ENCODE results near the gene ACOX3.

The ACOX3 gene

GRCh38 chr4:8372506-8372905, 68.0 kb downstream of the ACOX3 start:
- no peak for DNase-seq

GRCh38 chr4:8371596-8371995, 68.9 kb downstream of the ACOX3 start:
- no peak for DNase-seq

- DNase-seq = peak; percentile 41
These were observed 69.5 kb downstream of the ACOX3 start for GRCh38 chr4:8370835-8371595.

- DNase-seq = no peak
These were observed 70.3 kb downstream of the ACOX3 start for GRCh38 chr4:8370106-8370787.

DNA sequence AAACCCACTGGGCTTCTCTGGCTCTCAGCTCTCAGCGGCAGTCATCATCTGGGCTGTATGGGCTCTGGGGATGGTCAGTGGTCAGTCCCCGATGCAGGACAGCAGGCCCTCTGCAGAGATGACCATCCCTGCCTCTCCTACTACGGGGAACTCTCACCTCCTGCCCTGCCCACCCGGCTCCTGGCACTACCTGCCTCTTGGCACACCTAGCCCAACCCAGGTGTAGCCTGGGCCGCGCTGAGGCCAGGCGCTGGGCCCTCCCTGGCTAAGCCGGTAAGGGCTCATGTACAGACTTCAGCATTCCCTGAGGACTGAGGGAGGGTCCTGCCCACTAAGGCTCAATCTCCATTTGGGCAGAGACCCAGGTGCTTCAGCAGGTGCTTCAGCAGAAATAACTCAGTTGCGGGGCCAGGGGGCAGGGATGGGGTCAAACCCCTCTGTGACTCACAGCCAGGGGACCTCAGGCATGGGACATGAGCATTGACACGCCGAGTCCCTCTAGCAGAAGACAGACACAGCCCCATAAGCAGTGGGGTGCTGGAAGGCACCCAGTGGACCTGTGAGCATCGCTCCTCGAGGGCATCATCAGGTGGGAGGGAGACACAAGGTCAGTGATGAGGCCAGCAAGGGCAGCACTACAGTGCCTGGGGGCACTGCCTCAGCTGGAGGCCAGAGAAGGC, 71.0 kb downstream of the ACOX3 start:
- no peak for DNase-seq

- no peak for DNase-seq
These were observed 71.5 kb downstream of the ACOX3 start for GRCh38 chr4:8368998-8369397.

GRCh38 chr4:8368061-8368481, 72.5 kb downstream of the ACOX3 start:
- no peak for DNase-seq

DNA sequence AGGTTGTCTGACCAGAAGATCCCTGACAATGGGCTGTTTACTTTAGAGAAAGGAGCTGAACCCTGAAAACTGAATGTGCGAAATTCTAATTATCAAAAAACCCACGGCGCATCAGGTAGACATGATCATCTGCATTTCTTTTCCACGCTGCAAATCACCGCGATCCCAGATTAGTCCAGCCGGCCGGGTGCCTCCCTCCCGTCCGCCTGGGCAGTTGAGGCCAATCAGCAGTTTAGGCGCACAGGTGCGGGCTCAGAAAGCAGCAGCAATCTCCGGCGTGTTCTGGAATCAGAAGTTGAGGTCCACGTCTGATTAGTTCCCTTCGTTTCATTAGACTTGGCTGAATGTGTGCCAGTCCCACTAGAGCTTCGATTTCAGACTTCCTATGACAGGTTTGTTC, 73.9 kb downstream of the ACOX3 start:
- DNase-seq = no peak

DNA sequence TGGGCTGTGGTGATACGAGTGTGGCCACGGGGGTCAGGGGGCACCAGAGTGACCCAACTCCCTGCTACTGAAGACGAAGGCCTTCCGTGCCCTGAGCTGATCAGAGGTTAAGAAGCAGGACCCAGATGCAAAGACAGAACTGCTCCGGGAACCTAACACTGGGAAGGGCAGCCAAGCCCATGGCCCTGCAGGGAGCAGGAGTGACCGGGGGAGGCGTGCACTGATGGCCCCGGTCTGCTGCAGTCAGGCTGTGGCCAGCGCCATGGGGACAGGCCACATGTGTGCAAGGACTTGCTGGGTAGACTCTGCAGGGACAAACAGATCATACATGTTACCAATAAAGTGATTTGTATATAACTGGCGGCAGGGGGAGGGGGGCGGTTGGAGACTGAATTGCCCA, 74.6 kb downstream of the ACOX3 start:
- no peak for DNase-seq

- DNase-seq = no peak
These were observed 75.2 kb downstream of the ACOX3 start for GRCh38 chr4:8365353-8365752.

DNA sequence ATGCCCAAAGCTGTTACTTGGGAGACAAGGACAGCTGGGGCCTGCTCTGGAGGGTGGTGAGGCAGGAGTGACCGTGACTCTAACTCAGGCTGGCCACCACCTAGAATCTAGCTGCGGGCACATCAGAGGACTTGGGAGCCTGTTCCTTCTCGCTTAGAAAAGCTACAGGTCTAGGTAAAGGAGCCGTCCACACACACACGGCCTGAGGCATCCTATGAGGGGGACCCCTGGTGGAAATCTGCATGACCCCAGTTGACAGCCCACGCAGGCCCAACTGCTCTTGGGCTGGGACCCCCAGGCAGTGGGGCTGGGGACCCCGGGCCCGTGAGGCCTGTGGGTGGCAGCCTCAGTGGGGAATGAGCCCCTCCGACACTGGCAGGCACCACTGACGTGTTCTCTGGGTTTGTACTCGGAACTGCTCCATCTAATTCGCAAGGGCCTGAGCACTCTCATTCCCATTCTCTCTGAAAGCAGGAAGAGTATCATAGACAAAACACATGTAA, 75.6 kb downstream of the ACOX3 start:
- no peak for DNase-seq

- no peak for DNase-seq
These were observed 76.4 kb downstream of the ACOX3 start for GRCh38 chr4:8364141-8364540.

DNA sequence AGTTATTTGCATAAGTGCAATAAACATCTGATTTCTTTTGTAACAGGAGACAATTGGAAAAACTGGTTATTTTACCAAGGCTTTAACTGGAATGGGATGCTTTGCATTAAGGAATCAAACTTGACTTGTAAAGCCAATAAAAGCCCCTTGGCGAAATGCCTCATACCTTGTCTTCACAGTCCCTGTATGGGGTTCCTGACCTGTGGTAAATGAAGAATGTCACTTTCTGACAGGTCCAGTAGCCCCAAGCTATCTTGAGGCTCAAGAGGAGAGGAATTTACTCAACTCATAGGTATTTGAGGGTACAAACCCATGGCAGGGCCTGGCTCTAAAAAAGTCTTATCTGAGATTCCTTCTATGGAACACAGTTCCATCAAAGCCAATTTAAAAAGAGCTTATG, 78.0 kb downstream of the ACOX3 start:
- DNase-seq = no peak

GRCh38 chr4:8359193-8359592, 81.3 kb downstream of the ACOX3 start:
- no peak for DNase-seq

GRCh38 chr4:8356856-8357255, 83.7 kb downstream of the ACOX3 start:
- no peak for DNase-seq

DNA sequence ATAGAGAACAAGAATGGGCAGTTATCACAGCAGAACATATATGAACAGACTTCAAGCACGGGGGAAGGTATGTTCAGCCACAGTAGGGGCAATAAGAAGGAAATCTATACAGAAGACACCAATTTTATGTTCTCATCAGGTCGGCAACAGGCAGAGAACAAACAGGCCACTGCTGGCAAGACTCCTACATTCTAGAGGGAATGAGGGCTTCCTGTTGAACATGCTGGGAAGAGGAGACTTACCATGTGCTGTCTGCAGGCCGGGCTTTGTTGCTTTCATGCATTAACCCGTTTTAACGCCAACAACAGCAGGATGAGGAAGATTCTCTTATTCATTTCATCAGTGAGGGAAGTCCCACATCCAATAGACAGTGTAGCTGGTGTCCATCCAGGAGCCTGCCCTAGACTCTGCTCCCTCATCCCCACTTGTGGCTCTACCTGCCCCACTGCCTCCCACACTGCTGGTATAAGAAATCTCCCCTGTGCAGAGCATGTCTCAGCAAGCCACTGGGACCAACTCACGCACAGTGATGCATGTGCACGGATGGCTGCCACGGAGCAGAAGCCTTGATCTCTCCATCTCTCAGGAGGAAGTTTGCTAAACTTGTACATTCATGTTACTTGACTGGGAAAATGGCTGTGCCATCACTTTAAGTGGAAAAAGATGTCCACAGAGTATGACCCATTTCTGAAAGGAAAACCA, 84.5 kb downstream of the ACOX3 start:
- peak; percentile 42 for DNase-seq

GRCh38 chr4:8355306-8355705, 85.2 kb downstream of the ACOX3 start:
- DNase-seq = no peak

- DNase-seq = peak; percentile 84
These were observed 86.5 kb downstream of the ACOX3 start for GRCh38 chr4:8353912-8354453.

DNA sequence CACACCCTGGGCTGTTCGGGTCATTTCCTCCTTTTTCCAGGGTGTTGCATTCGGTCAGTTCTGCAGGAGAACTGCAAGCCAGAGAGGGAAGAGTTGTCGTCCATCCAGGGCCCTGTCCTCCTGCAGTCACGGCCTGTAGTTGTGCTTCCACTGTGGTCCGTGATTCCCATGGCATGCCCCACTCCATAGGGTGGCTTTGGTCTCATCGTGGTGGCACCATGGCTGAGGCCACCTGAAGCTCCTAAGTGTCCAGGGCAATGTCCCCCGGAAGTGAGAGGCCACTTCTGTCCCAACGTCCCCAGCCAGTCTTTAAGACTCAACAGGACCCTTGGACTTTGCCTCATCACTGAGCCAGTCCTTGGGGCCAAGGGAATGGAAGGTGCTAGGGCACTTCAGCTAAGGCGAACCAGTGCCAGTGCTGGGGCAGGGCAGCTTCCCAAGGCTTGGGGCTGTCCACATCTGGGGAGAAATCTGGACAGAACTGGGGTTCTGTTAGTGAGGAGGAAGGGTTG, 87.3 kb downstream of the ACOX3 start:
- DNase-seq = no peak

DNA sequence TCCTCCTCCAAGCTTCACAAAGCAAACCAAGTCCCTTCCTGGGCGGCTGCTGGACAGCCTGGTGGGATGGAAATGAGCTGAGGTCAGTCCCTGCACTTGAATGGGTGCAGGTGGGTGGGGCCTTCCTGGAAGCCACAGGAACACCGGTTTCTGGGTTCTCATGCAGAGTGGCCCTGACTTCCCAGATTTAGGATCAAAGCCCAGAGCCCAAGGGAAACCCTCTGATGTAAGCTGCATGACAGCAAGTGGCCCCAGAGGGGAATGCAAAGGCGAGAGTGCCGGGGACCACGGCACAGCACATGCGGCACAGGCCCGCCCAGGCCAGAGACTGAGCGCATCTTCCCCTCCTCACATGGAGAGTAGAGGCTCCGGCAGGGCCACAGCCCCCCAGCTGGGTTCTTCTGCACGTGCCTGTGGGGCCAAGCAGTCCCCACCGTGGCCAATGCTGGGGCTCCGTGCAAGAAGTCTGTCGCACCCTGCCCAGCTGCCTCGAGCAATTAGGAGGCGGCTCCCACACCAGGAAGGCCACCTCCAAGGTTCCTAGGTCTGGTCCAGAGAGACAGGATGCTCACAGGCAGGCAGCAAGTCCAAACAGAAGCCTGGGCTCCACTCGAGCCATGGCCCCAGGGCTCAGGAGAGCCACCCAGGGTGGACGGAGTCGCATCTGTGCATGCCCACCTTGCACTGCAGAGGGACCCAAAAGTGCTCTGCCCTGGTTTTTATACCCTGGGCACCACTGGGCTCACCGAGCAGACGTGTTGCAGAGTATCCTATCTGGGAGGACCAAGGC, 88.0 kb downstream of the ACOX3 start:
- no peak for DNase-seq

DNA sequence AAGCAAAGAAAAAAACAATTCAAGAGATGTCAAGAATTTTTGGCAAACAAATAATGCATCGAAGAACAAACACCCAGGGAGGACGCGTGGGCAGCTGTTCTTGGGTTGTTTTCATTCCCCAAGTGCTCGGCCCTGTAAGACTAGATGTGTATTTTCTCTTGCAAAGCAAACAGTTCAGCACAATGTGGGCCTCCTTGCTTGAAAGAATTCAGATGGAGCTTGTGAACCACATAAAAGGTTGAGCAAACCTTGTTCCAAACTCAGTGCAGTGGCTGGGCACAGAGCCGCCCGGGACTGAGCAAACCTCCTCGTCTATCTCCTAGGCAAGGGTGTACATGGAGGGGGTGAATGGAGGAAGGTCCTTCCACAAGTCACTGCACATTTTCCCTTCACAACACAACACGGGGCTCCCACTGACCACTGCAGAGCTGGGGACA, 88.6 kb downstream of the ACOX3 start:
- DNase-seq = peak; percentile 27

Measured in fibroblast of skin of scalp (primary cell).